B cell (primary cell): ENCODE results near the gene NANOS2. TPM values are rescaled to one million over a fixed set of nuclear protein-coding genes. Genes with fewer than 3 reads are reported as not detected.
"Not testable (repeated sequence)": the region's sequence is repeated elsewhere in the genome, so short reads cannot be mapped to it uniquely, and the experiment has no call there.

Experiments used
- ATAC-seq: fragments of 200-7000 bp; cut with Tn5 transposase; one replicate; pipeline ENCODE4 v1.10.0; 2021; ENCODE audit warnings: low read depth, mild to moderate bottlenecking, moderate number of reproducible peaks, moderate library complexity
- CTCF ChIA-PET: fragments of 350-600 bp; sonication (Branson Sonifier 250); formaldehyde crosslinking; loops from one replicate; lab custom pipeline; 2021; ENCODE audit warnings: antibody characterized with exemption, inconsistent platforms; lab: Charles Lee
- POLR2A ChIA-PET: fragments of 350-600 bp; sonication (Branson Sonifier 250); formaldehyde crosslinking; loops from one replicate; lab custom pipeline; 2021; ENCODE audit warnings: antibody characterized with exemption; lab: Charles Lee
- DNase-seq: peaks from one replicate; pipeline ENCODE4 v3.0.0; 2013
- H2AFZ ChIP-seq: 2 replicates; pipeline ENCODE4 v1.6.1; 2012; ENCODE audit warnings: mild to moderate bottlenecking, low read depth, low read length; ENCODE audit not compliant: insufficient read depth, poor library complexity, severe bottlenecking
- H3K27ac ChIP-seq, 2 donors: 1 replicate in 1 of 2; 2 replicates in 1 of 2; pipeline ENCODE4 v1.5.1; 2012 to 2013; ENCODE audit warnings: low read length in 2 of 2, mild to moderate bottlenecking in 2 of 2, moderate library complexity in 1 of 2
- H3K27me3 ChIP-seq, 4 experiments: fragments of 200-600 bp in 1 of 4; sonication (generic) in 1 of 4; replicated peaks in 1 of 4; 1 replicate in 2 of 4; 2 replicates in 2 of 4; pipeline versions ENCODE4 v1.6.1 to v1.7.0; 2013 to 2016; ENCODE audit warnings: low read length in 3 of 4, mild to moderate bottlenecking in 2 of 4, mixed read lengths in 1 of 4, moderate library complexity in 1 of 4; ENCODE audit not compliant: insufficient read depth in 4 of 4, control insufficient read depth in 3 of 4; ENCODE audit errors: control extremely low read depth in 1 of 4
- H3K36me3 ChIP-seq, 2 experiments: replicated peaks in 1 of 2; 1 replicate in 1 of 2; 2 replicates in 1 of 2; pipeline versions ENCODE4 v1.6.1 to v1.7.1; 2013; ENCODE audit warnings: low read length in 1 of 2; ENCODE audit not compliant: insufficient read depth in 2 of 2, control insufficient read depth in 1 of 2; ENCODE audit errors: control extremely low read depth in 1 of 2, extremely low read depth in 1 of 2
- H3K4me1 ChIP-seq, 2 donors: fragments of 200-600 bp in 1 of 2; sonication (generic) in 1 of 2; 1 replicate in 1 of 2; 2 replicates in 1 of 2; pipeline versions ENCODE4 v1.5.1 to v1.6.1; 2013 to 2017; ENCODE audit warnings: low read length in 2 of 2; ENCODE audit not compliant: control insufficient read depth in 2 of 2, insufficient read depth in 2 of 2
- H3K4me2 ChIP-seq: replicated peaks from 2 replicates; pipeline ENCODE3; 2012; ENCODE audit warnings: mild to moderate bottlenecking, low read depth, low read length; ENCODE audit not compliant: poor library complexity, severe bottlenecking
- H3K4me3 ChIP-seq, 5 experiments: fragments of 200-600 bp in 1 of 5; sonication (generic) in 1 of 5; 1 replicate in 3 of 5; 2 replicates in 2 of 5; pipeline versions ENCODE4 v1.5.1 to v1.7.0; 2011 to 2016; ENCODE audit warnings: low read length in 4 of 5, mild to moderate bottlenecking in 4 of 5, low read depth in 2 of 5, control low read depth in 1 of 5, moderate library complexity in 1 of 5; ENCODE audit not compliant: insufficient read depth in 1 of 5; ENCODE audit errors: control extremely low read depth in 1 of 5, extremely low read depth in 1 of 5
- H3K79me2 ChIP-seq: fragments of 200-600 bp; sonication (generic); one replicate; pipeline ENCODE4 v1.6.0; 2016; ENCODE audit warnings: low read length; ENCODE audit not compliant: control insufficient read depth, insufficient read depth
- H3K9ac ChIP-seq: fragments of 200-600 bp; sonication (generic); 2 replicates; pipeline ENCODE4 v1.6.1; 2017; ENCODE audit warnings: mild to moderate bottlenecking, low read length, moderate library complexity
- H3K9me3 ChIP-seq, 3 donors: one replicate each; pipeline versions ENCODE4 v1.6.1 to v1.7.1; 2013; ENCODE audit warnings: low read length in 2 of 3; ENCODE audit not compliant: control insufficient read depth in 2 of 3, insufficient read depth in 1 of 3; ENCODE audit errors: control extremely low read depth in 1 of 3
- H4K20me1 ChIP-seq: 2 replicates; pipeline ENCODE4 v1.6.0; 2012; ENCODE audit warnings: mild to moderate bottlenecking, low read length; ENCODE audit not compliant: insufficient read depth, control insufficient read depth, poor library complexity, severe bottlenecking
- H3K27ac Mint-ChIP-seq: one replicate; pipeline ENCODE4 v1.8.0; 2021; ENCODE audit warnings: mixed read lengths
- H3K27me3 Mint-ChIP-seq: one replicate; pipeline ENCODE4 v1.8.0; 2021; ENCODE audit warnings: mixed read lengths
- H3K4me1 Mint-ChIP-seq: one replicate; pipeline ENCODE4 v1.8.0; 2021; ENCODE audit warnings: mixed read lengths
- H3K4me3 Mint-ChIP-seq: one replicate; pipeline ENCODE4 v1.8.0; 2021; ENCODE audit warnings: mixed read lengths
- H3K9me3 Mint-ChIP-seq: one replicate; pipeline ENCODE4 v1.8.0; 2022; ENCODE audit warnings: mixed read lengths; ENCODE audit not compliant: insufficient read depth
- EZH2 ChIP-seq: IDR thresholded peaks from 2 replicates; pipeline ENCODE4 v1.6.1; 2012; ENCODE audit warnings: borderline replicate concordance, low read depth, mild to moderate bottlenecking, moderate library complexity, low read length; ENCODE audit not compliant: insufficient read depth, poor library complexity, severe bottlenecking
- WGBS: methylation state at CpG from one replicate; pipeline ENCODE4 v1.1.5; 2013; ENCODE audit warnings: missing lambda C conversion rate; ENCODE audit not compliant: insufficient coverage; 5-methylcytosine and 5-hydroxymethylcytosine counted together
- intact Hi-C: fragments of 100-400 bp; cut with micrococcal nuclease; formaldehyde crosslinking; loops from one replicate; pipeline ENCODE4 v1.10.0; 2022
- polyA plus RNA-seq: library from polyadenylated mRNA; depleted of rRNA; stranded (reverse); fragments of >200 nt; gene quantifications from 2 replicates; pipeline ENCODE4 v1.2.3, GENCODE V29; 2012
- total RNA-seq, 2 donors: library from RNA; stranded (reverse); fragments of 120-200 nt in 1 of 2; gene quantifications; 1 replicate in 1 of 2; 2 replicates in 1 of 2; pipeline versions ENCODE4 v1.2.3 to v1.2.4, GENCODE V29; 2013 to 2022
- TF ChIP-seq, protein P1 (sequence below): fragments of 200-600 bp; IDR thresholded peaks from one replicate; pipeline ENCODE4 v1.8.0; 2022; ENCODE audit warnings: antibody characterized with exemption, mild to moderate bottlenecking

The NANOS2 gene
- total and polyA plus RNA-seq, 2 donors (not counting 1 experiment from before 2014, with no cell fraction given) = not detected

DNA sequence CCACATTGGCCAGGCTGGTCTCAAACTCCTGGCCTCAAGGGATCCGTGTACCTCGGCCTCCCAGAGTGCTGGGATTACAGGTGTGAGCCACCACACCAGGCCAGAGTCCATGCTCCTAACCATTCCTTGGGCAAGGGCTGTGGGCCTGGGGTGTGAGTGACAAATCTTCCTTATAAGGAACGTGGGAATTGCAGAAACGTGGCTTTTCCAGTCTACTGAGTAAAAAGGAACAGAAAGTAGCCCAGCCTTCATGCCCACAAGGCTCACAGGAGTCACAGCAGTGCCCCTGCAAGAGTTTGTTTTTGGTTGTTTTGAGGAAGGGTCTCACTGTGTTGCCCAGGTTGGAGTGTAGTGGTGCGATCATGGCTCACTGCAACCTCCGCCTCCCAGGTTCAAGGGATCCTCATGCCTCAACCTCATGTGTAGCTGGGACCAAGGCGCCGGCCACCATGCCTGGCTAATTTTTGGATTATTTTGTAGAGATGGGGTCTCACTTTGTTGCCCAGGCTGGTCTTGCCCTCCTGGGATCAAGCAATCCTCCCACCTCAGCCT lies 17.2 kb downstream of the NANOS2 start:
- Histone ChIP-seq H3K4me2 (peak overlapping the region; percentile 2), H3K9ac (no peak overlapping the region), H3K9me3 (no peaks in the 10 kb centered on the region), H3K79me2 (peaks cover 19% of the 10 kb centered on the region), H3K27ac (no peak overlapping the region), H2AFZ (no peak overlapping the region), H3K36me3 (peaks cover 3 to 9% of the 10 kb centered on the region in 2 experiments), H3K27me3 (no peaks in the 10 kb centered on the region), H4K20me1 (no peaks in the 10 kb centered on the region), H3K4me3 (no peak overlapping the region), H3K4me1 (peaks cover 19 to 26% of the 10 kb centered on the region in 2 donors)
- H3K4me1 Mint-ChIP-seq = peaks cover 32% of the 10 kb centered on the region
- DNase-seq = no peak
- ChIA-PET CTCF (no interaction called here), POLR2A (interaction anchor here (0.6 kb wide), 1 partner anchor 221 kb away, joined by 4 read pairs; no protein-coding TSS in a partner anchor)
- WGBS = 57% methylated on average over 5 of the region's 8 CpGs
- no peaks in the 10 kb centered on the region for H3K27me3 Mint-ChIP-seq
- H3K9me3 Mint-ChIP-seq = no peaks in the 10 kb centered on the region
- ATAC-seq = no peak
- no peak for TF ChIP-seq EZH2
- TF ChIP-seq, protein P1, sequence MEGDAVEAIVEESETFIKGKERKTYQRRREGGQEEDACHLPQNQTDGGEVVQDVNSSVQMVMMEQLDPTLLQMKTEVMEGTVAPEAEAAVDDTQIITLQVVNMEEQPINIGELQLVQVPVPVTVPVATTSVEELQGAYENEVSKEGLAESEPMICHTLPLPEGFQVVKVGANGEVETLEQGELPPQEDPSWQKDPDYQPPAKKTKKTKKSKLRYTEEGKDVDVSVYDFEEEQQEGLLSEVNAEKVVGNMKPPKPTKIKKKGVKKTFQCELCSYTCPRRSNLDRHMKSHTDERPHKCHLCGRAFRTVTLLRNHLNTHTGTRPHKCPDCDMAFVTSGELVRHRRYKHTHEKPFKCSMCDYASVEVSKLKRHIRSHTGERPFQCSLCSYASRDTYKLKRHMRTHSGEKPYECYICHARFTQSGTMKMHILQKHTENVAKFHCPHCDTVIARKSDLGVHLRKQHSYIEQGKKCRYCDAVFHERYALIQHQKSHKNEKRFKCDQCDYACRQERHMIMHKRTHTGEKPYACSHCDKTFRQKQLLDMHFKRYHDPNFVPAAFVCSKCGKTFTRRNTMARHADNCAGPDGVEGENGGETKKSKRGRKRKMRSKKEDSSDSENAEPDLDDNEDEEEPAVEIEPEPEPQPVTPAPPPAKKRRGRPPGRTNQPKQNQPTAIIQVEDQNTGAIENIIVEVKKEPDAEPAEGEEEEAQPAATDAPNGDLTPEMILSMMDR = no peak
- no peak overlapping the region for H3K4me3 Mint-ChIP-seq
- H3K27ac Mint-ChIP-seq = no peak overlapping the region
- intact Hi-C loops = no loop called here

- H3K27me3 ChIP-seq, H3K27ac Mint-ChIP-seq, CTCF ChIA-PET, ATAC-seq, H3K9me3 ChIP-seq, H4K20me1 ChIP-seq, H2AFZ ChIP-seq, H3K27ac ChIP-seq, H3K36me3 ChIP-seq, H3K4me3 ChIP-seq, intact Hi-C loops, H3K9me3 Mint-ChIP-seq, H3K27me3 Mint-ChIP-seq, POLR2A ChIA-PET, H3K9ac ChIP-seq, DNase-seq, H3K4me2 ChIP-seq, H3K4me3 Mint-ChIP-seq: not testable (repeated sequence)
- peaks cover 14 to 22% of the 10 kb centered on the region in 2 donors for H3K4me1 ChIP-seq
- 93% methylated on average over 6 of the region's 12 CpGs for WGBS
- peaks cover 27% of the 10 kb centered on the region for H3K4me1 Mint-ChIP-seq
- H3K79me2 ChIP-seq = peaks cover 10% of the 10 kb centered on the region
Measured at GRCh38 chr19:45895983-45896599, 18.5 kb downstream of the NANOS2 start.
